ENCODE measurements around the gene HERPUD1.
"Not testable (repeated sequence)": the region's sequence is repeated elsewhere in the genome, so short reads cannot be mapped to it uniquely, and the experiment has no call there.

The HERPUD1 gene

DNA sequence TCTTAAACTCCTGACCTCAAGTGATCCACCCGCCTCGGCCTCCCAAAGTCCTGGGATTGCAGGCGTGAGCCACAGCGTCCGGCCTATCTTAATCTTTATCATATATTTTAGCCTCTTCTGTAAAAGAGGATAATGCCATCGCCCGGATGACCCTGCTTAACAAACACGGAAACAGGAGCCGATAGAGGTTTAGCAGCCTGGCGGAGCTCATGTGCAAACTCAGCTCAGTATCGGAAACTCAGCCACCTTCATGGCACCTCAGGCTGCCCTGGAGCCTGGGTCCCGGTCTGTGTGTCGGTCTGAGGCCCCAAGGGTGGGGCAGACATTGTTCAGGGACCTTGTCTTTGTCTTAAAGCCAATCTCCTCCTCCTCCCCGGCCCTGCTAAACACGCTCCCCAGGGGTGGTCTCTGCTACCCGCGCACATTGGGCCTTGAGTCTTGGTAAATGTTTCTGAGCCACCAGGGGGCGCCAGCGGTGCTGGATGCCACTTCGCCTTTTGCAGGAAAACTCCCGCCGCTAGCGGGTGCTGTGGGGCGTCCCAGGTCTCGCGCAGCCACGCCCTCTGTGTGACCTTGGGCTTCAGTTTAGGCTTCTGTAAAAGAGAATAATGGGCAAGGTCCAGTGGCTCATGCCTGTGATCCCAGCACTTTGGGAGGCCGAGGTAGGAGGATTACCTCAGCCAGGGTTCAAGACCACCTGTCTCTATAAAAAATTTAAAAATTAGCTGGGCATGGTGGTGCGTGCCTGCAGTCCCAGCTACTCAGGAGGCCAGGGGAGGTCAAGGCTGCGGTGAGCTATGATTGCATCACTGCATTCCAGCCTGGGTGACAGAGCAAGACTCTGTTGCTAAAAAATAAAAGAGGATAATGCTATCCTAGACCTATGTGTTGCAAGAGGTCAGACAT lies 32.6 kb downstream of the HERPUD1 start:
- peak; percentile 98 for DNase-seq

DNA sequence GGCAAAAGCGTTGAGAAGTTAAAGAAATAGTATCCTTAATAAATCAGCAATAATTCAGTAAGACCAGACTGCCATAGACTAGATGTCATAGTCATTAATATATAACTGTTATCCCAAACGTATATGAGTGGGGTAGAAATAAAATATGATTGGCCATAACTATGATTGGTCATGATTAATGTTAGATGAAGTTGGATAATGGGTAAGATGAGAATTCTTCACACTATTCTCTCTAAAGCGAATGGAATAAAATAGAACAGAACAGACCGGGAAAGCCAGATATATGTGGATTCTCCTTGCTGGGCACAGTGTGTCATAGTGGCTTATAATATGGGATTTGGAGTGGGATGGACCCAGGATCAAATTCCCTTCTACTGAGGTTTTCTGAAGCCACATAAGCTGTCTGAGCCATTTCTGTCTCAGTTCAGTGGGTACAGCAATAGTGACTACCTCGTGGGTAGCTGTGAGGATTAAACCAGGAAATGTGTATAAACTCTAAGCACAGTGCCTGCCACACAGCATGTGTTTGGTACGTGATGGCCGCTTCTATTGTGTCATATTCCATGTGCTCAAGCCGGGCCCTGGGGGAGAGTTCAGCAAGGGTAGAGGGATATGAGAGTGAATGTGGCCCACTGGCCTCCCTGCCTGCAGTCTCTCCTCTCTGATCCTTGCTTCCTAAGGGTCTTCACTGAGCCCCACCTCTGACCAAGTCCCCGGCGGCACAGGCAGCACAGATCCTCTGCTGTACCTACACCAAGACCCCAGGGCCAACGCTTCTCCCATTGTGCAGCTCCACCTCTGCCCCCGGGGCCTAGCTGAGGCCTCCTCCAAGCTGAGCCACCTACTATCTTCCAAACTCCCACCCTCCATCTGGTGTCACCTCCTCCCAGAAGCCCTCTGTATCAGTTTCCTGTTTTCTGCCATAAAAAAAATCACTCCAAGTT lies 33.5 kb downstream of the HERPUD1 start:
- DNase-seq = no peak

DNA sequence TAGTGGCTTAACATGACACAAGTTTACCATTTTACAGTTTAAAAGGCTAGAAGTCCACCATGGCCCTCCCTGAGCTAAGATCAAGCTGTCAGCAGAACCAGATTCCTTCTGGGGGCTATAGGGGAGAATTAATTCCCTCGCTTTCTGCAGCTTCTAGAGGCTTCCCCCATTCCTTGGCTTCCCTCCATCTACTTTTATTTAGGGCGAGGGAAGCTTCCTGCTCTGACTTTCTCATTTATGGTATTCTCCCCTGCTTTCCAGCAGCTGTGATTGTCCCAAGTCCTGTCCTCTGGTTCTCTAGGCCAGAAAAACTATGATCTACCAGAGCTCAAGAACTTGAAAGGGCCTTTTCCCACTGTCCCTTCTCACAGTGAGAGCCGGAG lies 34.1 kb downstream of the HERPUD1 start:
- DNase-seq = no peak

DNA sequence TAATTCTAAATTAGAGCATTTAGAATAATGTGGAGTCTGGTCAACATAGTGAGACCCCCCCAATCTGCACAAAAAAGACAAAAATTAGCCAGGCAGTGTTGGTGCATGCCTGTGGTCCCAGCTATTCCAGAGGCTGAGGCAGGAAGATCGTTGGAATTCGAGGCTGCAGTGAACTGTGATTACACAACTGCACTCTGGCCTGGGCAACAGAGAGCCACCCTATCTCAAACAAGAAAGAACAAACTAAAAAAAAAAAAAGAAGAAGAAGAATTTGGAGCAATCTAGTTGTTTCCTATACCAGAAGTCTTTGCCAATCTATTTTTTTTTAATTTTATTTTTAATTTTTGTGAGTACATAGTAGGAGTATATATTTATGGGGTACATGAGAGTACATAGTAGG lies 35.8 kb downstream of the HERPUD1 start:
- DNase-seq = no peak

DNA sequence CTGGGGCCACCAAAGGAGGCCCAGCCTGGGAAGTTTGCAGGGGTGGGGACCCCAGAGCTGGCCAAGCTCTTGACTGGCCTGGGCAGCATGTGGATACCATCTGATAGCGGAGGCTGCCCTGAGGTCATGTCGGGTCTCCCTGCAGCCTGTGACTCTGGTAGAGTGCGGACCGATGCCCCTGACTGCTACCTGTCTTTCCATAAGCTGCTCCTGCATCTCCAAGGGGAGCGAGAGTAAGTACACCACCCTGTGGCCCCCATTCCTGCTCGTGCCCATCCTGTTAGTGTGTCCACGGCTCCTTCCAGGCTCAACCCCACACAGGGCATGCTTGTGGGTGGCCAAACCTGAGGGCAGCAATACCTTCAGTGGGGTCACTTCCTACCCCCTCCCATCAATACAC lies 37.8 kb downstream of the HERPUD1 start:
- DNase-seq = no peak

DNA sequence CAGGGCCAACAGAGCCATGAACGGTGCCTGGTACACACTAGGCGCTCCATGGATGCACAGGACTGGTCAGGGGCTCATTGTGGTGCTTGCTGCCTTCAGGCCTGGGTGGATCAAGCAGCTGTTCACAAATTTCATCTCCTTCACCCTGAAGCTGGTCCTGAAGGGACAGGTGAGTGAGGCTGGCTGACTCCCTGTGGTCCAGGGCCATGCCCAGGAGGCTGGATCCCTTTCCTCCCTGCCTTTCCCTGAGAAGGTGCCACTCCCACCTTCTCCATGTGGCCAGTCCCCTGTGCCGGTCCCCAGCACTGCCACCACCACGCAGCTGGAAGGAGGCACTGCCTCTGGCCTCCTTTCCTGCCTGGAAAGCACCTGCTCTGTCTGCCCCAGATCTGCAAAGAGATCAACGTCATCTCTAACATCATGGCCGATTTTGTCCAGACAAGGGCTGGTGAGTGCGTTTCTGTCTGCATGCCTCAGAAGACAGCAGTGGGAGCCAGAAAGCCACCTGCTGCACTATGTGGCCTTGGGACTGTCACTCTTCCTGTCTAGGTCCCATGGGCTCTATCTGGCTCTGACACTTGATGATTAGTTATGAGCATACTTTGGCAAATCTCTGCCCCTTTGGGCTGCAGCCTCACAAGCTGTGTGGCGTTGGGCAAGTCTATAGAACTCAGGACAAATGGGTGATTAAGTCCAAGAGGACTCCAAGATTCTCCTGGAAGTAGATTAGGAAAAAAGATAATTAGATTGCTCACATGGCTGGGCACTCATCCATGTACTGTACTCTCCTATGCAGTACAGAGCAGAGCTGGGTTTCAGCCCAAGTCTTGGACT lies 39.2 kb downstream of the HERPUD1 start:
- DNase-seq = no peak

DNA sequence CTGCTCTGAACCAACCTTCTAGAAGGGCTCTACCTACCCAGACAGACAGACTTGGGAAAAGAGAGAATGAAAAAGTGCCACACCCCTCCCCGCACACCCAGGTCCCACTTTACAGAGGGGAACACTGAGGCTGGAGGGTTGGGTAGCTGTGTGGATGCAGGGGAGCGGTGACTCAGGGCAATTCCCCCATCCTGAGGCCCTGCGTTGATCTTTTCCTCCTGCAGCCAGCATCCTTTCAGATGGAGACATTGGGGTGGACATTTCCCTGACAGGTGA lies 39.8 kb downstream of the HERPUD1 start:
- no peak for DNase-seq

DNA sequence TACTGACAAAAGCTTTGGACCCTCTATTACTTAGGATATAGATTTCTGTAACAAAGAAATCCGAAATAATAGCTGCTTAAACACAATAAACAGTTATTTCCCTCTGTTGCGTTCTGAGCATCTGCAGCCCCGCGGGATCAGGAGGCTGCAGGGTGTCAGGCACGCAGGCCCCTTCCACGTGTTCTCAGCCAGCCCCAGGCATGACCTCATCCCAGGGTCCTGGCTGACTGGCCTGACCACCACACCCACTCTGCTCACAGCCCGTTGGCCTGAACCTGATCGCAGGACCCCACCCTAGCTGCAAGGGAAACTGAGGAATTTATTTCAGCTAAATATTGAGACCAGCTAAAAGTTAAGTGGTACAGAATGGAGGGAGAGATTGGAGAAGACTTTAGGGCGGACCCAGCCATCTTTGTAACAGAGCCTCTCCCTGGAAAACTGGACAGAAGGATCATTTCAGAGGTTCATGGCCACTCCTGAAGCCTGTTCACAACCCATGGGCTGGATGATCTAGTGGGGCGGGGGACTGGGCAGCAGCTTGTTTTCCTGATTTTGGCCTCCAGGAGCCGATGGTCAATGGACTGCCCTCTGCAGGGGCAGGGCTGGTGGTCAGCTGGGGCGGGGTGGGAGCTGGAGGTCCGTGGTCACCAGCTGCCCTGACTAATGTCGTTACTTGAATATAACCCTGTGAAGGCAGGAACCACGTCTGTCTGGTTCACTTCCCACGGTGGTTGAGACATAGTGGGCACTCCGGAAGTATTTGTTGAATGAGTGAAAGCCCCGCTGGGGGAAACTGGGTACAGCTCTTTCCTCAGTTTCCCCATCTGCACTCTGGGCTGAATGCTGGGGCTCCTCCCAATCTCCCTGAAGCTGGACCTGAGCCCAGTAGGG lies 40.7 kb downstream of the HERPUD1 start:
- DNase-seq = no peak

DNA sequence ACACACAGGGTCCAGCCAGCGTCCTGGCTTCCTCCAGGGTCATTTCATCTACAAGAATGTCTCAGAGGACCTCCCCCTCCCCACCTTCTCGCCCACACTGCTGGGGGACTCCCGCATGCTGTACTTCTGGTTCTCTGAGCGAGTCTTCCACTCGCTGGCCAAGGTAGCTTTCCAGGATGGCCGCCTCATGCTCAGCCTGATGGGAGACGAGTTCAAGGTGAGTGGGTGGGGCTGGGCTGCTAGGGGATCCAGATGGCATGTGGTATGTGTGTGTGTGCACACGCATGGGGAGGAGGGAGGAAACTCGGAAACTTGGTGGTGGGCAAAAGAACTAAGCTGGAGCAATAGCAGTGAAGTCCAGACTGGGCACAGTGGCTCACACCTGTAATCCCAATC lies 41.4 kb downstream of the HERPUD1 start:
- DNase-seq = no peak

DNA sequence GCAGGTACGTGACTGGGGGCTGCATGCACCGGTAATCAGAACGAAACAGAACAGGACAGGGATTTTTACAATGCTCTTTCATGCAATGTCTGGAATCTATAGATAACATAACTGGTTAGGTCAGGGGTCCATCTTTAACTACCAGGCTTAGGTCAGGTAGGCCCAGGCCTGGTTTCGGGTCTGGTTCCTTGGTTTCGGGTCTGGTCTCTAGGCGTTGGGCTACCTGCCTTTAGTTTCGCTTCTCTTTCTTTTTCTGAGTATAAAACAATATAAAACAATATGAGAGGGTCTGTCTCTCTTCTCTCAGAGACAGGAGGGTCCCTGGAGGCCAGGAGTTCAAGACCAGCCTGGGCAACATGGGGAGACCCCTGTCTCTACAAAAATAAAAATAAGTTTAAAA lies 42.0 kb downstream of the HERPUD1 start:
- not testable (repeated sequence) for DNase-seq

DNA sequence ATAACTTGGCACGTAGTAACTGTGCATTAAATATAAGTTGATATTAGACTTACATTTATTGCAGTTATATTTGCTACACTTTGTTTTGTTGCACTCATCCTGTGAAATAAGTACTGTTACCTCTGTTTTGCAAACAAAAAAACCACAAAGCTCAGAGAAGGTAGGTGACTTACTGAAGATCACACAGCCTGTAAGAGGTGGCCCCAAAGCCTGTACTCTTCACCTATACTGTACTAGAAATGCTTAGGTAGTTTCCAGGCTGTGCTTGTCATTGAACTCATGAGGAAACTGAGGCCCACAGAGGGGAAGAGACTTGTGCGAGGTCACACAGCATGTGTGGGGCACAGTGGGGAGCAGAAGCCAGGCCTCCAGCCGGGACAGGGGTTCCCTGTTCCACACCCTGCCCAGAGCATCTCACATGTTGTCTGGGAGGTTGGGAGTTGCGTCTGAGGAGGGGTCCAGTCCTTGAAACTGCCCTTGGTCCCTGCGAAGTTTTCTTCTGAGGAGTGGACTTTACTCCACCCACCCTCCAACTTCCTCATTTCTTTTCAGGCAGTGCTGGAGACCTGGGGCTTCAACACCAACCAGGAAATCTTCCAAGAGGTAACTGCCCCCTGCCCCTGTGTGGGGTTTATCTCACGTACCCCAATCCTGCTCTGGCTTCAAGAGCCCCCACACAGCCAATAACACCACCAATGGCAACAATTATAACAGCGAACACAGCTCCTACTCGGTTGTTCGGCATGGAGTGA lies 42.8 kb downstream of the HERPUD1 start:
- no peak for DNase-seq

DNA sequence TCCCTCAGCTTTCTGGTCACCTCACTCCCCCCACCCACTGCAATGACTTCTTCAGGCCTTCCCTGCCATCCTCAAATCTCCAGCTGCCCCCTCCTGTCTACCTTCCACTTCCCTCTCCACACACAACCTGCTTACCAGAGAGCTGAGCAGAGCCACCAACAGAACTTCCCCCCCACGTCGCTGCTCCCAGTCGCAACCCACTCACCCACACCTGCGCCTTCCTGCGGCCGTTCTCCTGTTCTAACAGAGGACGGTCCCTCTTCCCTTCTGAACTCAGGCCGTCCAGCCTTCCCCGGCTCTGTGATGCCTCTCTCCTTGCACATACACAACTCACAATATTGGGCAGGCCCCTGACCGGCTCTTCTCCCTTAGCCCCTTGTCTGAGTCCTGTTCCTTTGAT lies 43.8 kb downstream of the HERPUD1 start:
- no peak for DNase-seq

DNA sequence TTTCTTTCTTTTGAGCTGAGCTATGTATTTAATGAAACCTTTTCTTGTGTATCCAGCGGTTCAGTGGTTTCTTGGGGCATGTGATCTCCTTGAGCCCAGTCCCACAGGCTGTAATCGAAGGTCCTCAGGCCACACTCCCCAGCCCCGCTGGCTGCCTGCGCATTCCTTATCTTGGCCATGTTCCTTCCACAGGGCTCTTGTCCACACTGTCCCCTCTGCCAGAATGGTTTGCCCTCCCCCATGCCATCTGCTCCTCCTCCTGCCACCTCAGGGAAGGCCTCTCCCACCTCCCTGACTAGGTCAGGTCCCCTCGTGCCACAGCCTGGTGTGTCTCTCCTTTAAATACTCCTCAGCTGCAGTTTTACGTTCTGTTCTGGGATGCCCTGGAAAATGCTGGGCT lies 45.3 kb downstream of the HERPUD1 start:
- DNase-seq = no peak

DNA sequence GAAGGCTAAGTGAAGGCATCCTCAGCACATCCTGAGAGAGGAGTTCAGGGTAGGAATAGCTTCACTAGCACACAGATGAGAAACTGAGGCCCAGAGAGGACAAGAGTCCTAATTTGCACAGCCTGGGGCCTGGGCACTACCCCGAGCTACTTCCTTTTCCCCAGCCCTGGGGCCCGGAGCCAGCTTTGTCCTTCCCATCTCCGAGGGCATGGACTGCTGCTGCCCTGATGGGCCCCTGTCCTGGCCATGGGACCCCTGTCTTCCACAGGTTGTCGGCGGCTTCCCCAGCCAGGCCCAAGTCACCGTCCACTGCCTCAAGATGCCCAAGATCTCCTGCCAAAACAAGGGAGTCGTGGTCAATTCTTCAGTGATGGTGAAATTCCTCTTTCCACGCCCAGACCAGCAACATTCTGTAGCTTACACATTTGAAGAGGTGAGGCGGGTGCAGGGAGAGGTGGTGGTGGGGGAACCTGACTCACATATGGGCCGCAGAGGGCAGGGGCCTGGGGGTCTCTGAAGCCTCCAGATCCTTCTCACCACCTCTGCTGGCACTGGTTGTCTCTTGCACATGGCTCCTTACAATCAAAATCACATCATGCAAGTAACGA lies 46.0 kb downstream of the HERPUD1 start:
- no peak for DNase-seq

DNA sequence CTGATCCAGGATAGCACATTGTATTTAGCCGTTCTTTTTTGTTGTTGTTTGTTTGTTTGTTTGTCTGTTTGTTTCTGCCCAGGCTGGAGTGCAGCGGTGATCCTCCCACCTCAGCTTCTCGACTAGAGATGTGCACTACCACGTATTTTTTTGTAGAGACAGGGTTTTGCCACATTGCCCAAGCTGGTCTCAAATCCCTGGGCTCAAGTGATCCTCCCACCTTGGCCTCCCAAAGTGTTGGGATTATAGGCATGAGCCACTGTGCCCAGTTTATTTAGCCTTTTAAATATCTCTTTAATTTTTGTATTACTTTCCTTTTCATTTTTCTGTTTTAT lies 48.2 kb downstream of the HERPUD1 start:
- no peak for DNase-seq

DNA sequence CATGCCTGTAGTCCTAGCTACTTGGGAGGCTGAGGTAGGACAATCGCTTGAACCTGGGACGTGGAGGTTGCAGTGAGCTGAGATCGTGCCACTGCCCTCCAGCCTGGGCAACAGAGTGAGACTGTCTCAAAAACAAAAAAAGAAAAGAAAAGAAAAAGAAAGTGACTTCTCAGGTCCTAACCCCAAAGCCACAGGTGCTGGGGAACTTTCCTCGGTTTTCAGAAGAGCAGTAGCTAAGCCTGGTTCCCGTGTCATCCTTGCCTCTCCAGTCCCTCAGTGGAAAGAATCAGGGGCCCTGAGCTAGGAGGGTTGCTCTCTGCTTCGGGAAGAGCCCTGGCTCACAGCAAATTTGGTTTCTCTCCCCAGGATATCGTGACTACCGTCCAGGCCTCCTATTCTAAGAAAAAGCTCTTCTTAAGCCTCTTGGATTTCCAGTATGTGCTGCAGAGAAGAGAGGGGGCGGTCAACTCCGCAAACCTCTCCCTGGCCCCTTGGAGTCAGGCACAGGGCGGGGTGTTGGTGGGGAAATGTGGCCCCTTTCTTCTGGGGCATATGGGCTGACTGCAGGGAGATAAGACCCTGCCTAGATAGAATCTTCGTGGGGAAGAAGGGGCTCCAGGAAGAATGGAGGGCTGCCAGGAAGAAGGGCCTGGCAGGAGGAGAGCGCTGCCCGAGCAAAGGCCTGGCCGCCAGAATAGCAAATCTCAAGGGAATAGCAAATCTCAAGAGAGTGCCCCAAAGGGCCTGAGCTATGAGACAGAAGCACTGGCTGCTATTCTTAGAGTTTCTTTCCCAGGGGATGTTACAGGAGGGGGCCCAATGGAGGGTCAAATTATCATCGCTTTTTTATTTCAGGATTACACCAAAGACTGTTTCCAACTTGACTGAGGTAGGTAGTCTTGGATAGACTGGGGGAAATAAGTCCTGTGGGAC lies 49.1 kb downstream of the HERPUD1 start:
- no peak for DNase-seq

DNA sequence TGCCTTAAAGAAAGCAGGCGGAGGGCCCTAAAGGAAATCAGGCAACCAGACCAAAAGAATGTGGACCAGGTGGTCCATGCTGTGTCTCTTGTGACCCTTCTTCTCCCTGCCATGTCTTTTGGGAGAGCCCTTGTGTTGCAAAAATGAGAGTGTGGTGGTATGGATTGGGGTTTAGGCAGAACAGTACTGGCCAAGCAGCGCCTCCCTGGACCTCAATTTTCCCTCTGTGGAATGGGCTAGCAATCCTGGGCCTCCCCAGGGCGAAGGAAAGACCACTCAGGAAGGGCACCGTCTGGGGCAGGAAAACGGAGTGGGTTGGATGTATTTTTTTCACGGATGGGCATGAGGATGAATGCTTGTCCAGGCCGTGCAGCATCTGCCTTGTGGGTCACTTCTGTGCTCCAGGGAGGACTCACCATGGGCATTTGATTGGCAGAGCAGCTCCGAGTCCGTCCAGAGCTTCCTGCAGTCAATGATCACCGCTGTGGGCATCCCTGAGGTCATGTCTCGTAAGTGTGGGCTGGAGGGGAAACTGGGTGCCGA lies 49.9 kb downstream of the HERPUD1 start:
- no peak for DNase-seq

DNA sequence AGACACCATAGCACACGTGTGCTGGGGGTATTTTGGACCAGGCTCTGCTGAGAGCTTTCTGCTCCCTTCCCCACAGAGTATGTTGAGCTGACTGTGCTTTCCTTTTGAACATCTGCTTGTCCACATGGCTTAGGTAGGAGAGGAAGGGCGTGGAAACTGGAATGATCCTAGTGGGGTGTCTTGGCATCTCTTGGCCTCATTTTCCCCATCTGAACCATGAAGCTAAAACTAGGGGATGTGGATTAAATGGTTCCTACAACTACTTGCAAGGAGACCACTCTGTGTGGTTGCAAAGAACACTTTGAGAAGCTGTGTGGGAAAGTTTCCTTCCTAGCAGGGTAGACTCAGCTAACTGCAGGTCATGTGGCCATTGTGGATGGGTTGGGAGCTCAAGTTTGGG lies 50.8 kb downstream of the HERPUD1 start:
- no peak for DNase-seq

DNA sequence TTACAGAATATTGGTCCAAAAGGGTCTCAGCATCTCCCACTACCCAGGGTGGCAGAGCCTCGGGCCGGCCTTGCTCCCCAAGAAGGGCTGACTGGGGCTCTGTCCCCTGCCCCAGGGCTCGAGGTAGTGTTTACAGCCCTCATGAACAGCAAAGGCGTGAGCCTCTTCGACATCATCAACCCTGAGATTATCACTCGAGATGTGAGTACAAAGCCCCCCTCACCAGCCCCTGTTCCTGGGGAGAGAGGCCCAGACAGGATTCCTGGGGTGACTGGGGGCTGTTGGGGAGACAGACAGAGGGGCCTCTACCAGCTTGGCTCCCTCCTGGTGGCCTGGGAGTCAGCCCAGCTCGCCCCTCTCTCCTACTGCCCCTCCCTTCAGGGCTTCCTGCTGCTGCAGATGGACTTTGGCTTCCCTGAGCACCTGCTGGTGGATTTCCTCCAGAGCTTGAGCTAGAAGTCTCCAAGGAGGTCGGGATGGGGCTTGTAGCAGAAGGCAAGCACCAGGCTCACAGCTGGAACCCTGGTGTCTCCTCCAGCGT lies 51.3 kb downstream of the HERPUD1 start:
- no peak for DNase-seq

Data from activated CD4-positive, alpha-beta T cell treated with anti-CD3 and anti-CD28 coated beads, Interleukin-2, amount 50 U/mL, for 1 hour (primary cell).